SU-DHL-6 (cell line): ENCODE results near the gene TCF23.

Source experiments
- H2AFZ ChIP-seq: fragments of 200-600 bp; sonication (generic); 2 replicates; pipeline ENCODE4 v1.6.1; 2014; ENCODE audit warnings: low read depth, mild to moderate bottlenecking, moderate library complexity, mixed read lengths, antibody characterized with exemption, low read length; ENCODE audit not compliant: severe bottlenecking
- H3F3A ChIP-seq: fragments of 200-600 bp; shearing (Covaris generic); 2 replicates; pipeline ENCODE4 v1.6.0; 2016; ENCODE audit warnings: antibody characterized with exemption, mild to moderate bottlenecking; ENCODE audit not compliant: insufficient read depth
- H3K27ac ChIP-seq: fragments of 200-600 bp; sonication (generic); 2 replicates; pipeline ENCODE4 v1.5.1; 2016; ENCODE audit warnings: low read depth, mild to moderate bottlenecking, low read length, moderate library complexity, mixed read lengths
- H3K27me3 ChIP-seq: fragments of 200-600 bp; sonication (generic), shearing (Covaris generic); 2 replicates; pipeline ENCODE4 v1.6.0; 2014; ENCODE audit warnings: mild to moderate bottlenecking, low read length
- H3K36me3 ChIP-seq: fragments of 200-600 bp; sonication (generic); 2 replicates; pipeline ENCODE4 v1.6.1; 2014; ENCODE audit warnings: mild to moderate bottlenecking, low read length, mixed read lengths
- H3K4me2 ChIP-seq: fragments of 300-600, 200-600 bp; shearing (Covaris generic), sonication (generic); 2 replicates; pipeline ENCODE4 v1.6.0; 2014; ENCODE audit warnings: low read length, low read depth, mild to moderate bottlenecking; ENCODE audit not compliant: poor library complexity, severe bottlenecking
- H3K4me3 ChIP-seq: fragments of 200-600 bp; sonication (generic); 2 replicates; pipeline ENCODE4 v1.5.1; 2014; ENCODE audit warnings: antibody characterized with exemption, low read length, mild to moderate bottlenecking, mixed read lengths; ENCODE audit not compliant: insufficient read depth, poor library complexity, severe bottlenecking
- H3K79me2 ChIP-seq: fragments of 200-600 bp; sonication (generic); 2 replicates; pipeline ENCODE4 v1.6.1; 2014; ENCODE audit warnings: mild to moderate bottlenecking, low read length, moderate library complexity; ENCODE audit not compliant: insufficient read depth
- H3K9ac ChIP-seq: fragments of 200-600 bp; sonication (generic); 2 replicates; pipeline ENCODE4 v1.7.0; 2014; ENCODE audit warnings: mild to moderate bottlenecking, low read length
- H3K9me2 ChIP-seq: fragments of 200-600 bp; sonication (generic); replicated peaks from 2 replicates; pipeline ENCODE4 v1.6.1; 2014; ENCODE audit warnings: low read length; ENCODE audit not compliant: insufficient read depth
- H3K9me3 ChIP-seq: fragments of 200-600 bp; sonication (generic); 2 replicates; pipeline ENCODE4 v1.6.1; 2014; ENCODE audit warnings: low read length, mixed read lengths; ENCODE audit not compliant: insufficient read depth
- H4K20me1 ChIP-seq: fragments of 200-600 bp; sonication (generic); 2 replicates; pipeline ENCODE4 v1.6.1; 2014; ENCODE audit warnings: low read depth, mild to moderate bottlenecking, antibody characterized with exemption, low read length, moderate library complexity, mixed read lengths
- EZH2phosphoT487 ChIP-seq: fragments of 200-600 bp; sonication (generic), shearing (Covaris generic); conservative IDR thresholded peaks from 2 replicates; pipeline ENCODE4 v1.6.1; 2018; ENCODE audit warnings: mild to moderate bottlenecking, antibody characterized with exemption, low read length, moderate library complexity, mixed read lengths
- TF ChIP-seq, protein P1 (sequence below): fragments of 200-600 bp; sonication (generic); IDR thresholded peaks from one replicate; pipeline ENCODE4 v1.5.1; 2017; ENCODE audit warnings: antibody characterized with exemption, mild to moderate bottlenecking, low read length, moderate library complexity; ENCODE audit not compliant: insufficient read depth, poor library complexity, severe bottlenecking

The TCF23 gene

DNA sequence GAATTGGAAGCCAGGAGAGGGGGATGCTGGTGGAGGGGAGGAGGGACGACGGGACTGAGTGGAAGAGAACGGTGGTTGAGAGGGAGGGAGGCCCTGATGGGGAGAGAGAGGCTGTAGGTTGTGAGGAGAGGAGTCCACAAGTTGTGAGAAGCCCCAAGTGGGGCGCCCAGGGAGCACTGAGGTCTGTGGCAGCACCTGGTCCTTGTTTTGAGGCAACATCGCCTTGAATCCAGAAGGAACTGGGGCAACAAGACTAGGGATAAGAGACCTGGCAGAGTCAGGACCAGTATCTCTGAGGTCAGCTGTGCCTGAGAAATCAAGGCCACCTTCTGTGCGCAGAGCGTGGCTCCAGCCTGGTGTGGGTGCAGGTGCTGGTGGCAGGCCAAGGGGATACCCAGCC, 10.7 kb upstream of the TCF23 start:
- no peak overlapping the region for H2AFZ ChIP-seq
- H3K4me3 ChIP-seq: no peak overlapping the region
- no peaks in the 10 kb centered on the region for H3F3A ChIP-seq
- no peaks in the 10 kb centered on the region for H3K36me3 ChIP-seq
- H3K4me2 ChIP-seq: no peak overlapping the region
- no peak overlapping the region for H3K27ac ChIP-seq
- no peak overlapping the region for H3K9ac ChIP-seq
- H3K27me3 ChIP-seq: no peaks in the 10 kb centered on the region
- no peaks in the 10 kb centered on the region for H3K9me2 ChIP-seq
- no peaks in the 10 kb centered on the region for H3K9me3 ChIP-seq
- TF ChIP-seq, protein P1, sequence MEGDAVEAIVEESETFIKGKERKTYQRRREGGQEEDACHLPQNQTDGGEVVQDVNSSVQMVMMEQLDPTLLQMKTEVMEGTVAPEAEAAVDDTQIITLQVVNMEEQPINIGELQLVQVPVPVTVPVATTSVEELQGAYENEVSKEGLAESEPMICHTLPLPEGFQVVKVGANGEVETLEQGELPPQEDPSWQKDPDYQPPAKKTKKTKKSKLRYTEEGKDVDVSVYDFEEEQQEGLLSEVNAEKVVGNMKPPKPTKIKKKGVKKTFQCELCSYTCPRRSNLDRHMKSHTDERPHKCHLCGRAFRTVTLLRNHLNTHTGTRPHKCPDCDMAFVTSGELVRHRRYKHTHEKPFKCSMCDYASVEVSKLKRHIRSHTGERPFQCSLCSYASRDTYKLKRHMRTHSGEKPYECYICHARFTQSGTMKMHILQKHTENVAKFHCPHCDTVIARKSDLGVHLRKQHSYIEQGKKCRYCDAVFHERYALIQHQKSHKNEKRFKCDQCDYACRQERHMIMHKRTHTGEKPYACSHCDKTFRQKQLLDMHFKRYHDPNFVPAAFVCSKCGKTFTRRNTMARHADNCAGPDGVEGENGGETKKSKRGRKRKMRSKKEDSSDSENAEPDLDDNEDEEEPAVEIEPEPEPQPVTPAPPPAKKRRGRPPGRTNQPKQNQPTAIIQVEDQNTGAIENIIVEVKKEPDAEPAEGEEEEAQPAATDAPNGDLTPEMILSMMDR: no peak
- no peak for TF ChIP-seq EZH2phosphoT487
- peaks cover 10% of the 10 kb centered on the region; the same call in 1 of the 2 replicates for H3K79me2 ChIP-seq
- H4K20me1 ChIP-seq: no peaks in the 10 kb centered on the region

DNA sequence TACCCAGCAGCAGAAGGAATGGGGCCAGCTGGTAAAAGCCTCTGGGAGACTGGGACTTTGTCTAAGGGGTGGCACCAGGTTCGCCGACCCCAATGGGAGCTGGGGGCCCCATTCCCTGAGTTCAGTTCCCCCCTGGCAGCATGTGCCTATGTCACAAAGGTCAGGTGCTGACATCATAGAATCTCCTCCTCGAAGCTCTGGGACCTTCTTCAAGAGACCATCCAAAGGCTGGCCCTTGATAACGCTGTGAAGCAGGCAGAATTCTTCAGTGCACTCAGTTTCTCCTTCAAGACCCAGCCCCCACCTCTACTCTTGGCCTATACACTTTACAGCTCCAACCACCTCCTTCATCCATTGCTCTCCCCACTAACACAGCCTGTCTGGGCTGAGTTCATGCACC, 9.5 kb upstream of the TCF23 start, which contains the start of gene PRR30:
PRR30 (minus strand) TSS at position 101 of the 400 bp plus-strand sequence. CDS start 1,081 bp downstream, outside the sequence.
- Histone ChIP-seq H4K20me1 (no peaks in the 10 kb centered on the region), H2AFZ (no peak within 1 kb of the TSS), H3K4me3 (no peak within 1 kb of the TSS), H3K36me3 (no peaks in the 10 kb centered on the region), H3K4me2 (no peak within 1 kb of the TSS), H3K27me3 (no peaks in the 10 kb centered on the region), H3K9me2 (no peaks in the 10 kb centered on the region), H3K9me3 (no peaks in the 10 kb centered on the region), H3K79me2 (no peaks in the 10 kb centered on the region), H3F3A (no peaks in the 10 kb centered on the region), H3K9ac (no peak within 1 kb of the TSS), H3K27ac (no peak within 1 kb of the TSS)
- TF ChIP-seq, protein P1: no peak

DNA sequence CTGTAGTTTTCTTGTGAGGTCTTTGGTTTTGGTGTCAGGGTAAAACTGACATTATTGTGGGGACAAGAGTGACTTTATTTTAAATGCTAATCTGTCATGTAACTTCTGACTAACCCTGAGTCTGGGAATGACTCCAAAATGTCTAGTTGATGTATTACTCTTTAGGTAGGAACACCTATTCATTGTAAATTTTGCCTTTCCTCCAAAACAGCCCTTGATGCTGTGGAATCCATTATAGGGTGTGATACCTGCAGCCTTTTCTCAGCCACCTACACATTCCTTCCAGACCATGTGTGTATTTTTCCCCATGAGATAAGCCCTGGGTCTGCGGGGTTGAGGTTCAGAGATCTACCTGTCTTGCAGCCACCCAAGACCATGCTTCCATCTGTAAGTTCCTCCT, 5.5 kb upstream of the TCF23 start:
- H3K36me3 ChIP-seq: no peaks in the 10 kb centered on the region
- no peak overlapping the region for H2AFZ ChIP-seq
- TF ChIP-seq, protein P1: no peak
- TF ChIP-seq EZH2phosphoT487: no peak
- H3K9me2 ChIP-seq: no peaks in the 10 kb centered on the region
- no peak overlapping the region for H3K4me2 ChIP-seq
- no peaks in the 10 kb centered on the region for H3K27me3 ChIP-seq
- H3K4me3 ChIP-seq: no peak overlapping the region
- no peaks in the 10 kb centered on the region for H3F3A ChIP-seq
- H3K9me3 ChIP-seq: no peaks in the 10 kb centered on the region
- no peaks in the 10 kb centered on the region for H3K79me2 ChIP-seq
- H4K20me1 ChIP-seq: no peaks in the 10 kb centered on the region
- H3K9ac ChIP-seq: no peak overlapping the region
- H3K27ac ChIP-seq: no peak overlapping the region

DNA sequence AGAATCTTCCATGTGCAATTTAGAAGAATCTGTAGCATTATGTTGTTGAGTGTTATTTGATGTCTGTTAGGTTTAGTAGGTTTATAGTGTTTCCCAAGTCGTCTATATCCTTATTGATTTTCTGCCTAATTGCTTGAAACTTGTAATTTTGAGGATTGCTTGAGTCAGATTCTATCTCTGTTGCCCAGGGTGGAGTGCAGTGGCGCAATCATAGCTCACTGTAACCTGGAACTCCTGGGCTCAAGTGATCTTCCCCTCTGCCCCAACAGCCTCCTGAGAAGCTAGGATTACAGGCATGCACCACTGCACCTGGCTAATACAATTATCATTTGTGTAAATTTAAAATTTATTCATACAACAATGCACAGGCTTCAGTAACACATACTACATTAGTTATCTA, 3.1 kb upstream of the TCF23 start:
- Histone ChIP-seq H3K9me3 (no peaks in the 10 kb centered on the region), H3K79me2 (no peaks in the 10 kb centered on the region), H2AFZ (no peak overlapping the region), H3K4me3 (no peak overlapping the region), H3K27ac (no peak overlapping the region), H3K27me3 (no peaks in the 10 kb centered on the region), H3K4me2 (no peak overlapping the region), H3K36me3 (no peaks in the 10 kb centered on the region), H3F3A (no peaks in the 10 kb centered on the region), H3K9me2 (no peaks in the 10 kb centered on the region), H4K20me1 (no peaks in the 10 kb centered on the region), H3K9ac (no peak overlapping the region)
- TF ChIP-seq EZH2phosphoT487: no peak
- TF ChIP-seq, protein P1: no peak
